Large intestine (tissue), 3 donors: ENCODE results near the gene AFAP1L2. TPM values are rescaled to one million over a fixed set of nuclear protein-coding genes. Genes with fewer than 3 reads are reported as not detected.

Experiments used
- DNase-seq, 2 donors: peaks; one replicate each; pipeline versions ENCODE4 v3.0.0 to v3.0.0-alpha.2; 2013
- H3K27ac ChIP-seq: one replicate; pipeline ENCODE4 v1.5.1; 2013; ENCODE audit warnings: low read length
- H3K27me3 ChIP-seq: 2 replicates; pipeline ENCODE4 v1.6.1; 2013; ENCODE audit warnings: low read length; ENCODE audit not compliant: control insufficient read depth, insufficient read depth
- H3K36me3 ChIP-seq: 2 replicates; pipeline ENCODE4 v1.6.1; 2013; ENCODE audit warnings: low read length; ENCODE audit not compliant: control insufficient read depth, insufficient read depth
- H3K4me1 ChIP-seq: one replicate; pipeline ENCODE4 v1.6.1; 2013; ENCODE audit warnings: low read length; ENCODE audit not compliant: control insufficient read depth, insufficient read depth
- H3K4me3 ChIP-seq: one replicate; pipeline ENCODE4 v1.5.1; 2013; ENCODE audit warnings: low read length
- H3K9me3 ChIP-seq: one replicate; pipeline ENCODE4 v1.6.1; 2013; ENCODE audit warnings: mild to moderate bottlenecking, low read depth, low read length, moderate library complexity; ENCODE audit not compliant: control insufficient read depth
- WGBS: methylation state at CpG from one replicate; pipeline ENCODE4 v1.1.5; 2013; ENCODE audit warnings: low lambda C conversion rate; ENCODE audit not compliant: insufficient coverage; 5-methylcytosine and 5-hydroxymethylcytosine counted together
- polyA plus RNA-seq: library from polyadenylated mRNA; unstranded; fragments of 120-200 nt; gene quantifications from one replicate; pipeline ENCODE4 v1.2.1, GENCODE V29; 2013

The AFAP1L2 gene
- polyA plus RNA-seq, 1 donor: 12.0 TPM

GRCh38 chr10:114304571-114305421, 99.5 kb downstream of the AFAP1L2 start:
- no CpG with 5 or more reads among the region's 41 CpGs for WGBS
- H3K27ac ChIP-seq: no peak overlapping the region

GRCh38 chr10:114304017-114304570, 100.2 kb downstream of the AFAP1L2 start:
- Histone ChIP-seq H3K4me1 (peaks cover 3% of the 10 kb centered on the region), H3K9me3 (no peaks in the 10 kb centered on the region), H3K4me3 (peak overlapping the region; percentile 7), H3K36me3 (peaks cover 13% of the 10 kb centered on the region), H3K27me3 (peaks cover 2% of the 10 kb centered on the region), H3K27ac (no peak overlapping the region)
- WGBS: no CpG with 5 or more reads among the region's 14 CpGs
- DNase-seq: peak; percentile 69 to 73

More at GRCh38 chr10:114304571-114305421, 99.5 kb downstream of the AFAP1L2 start:
- Histone ChIP-seq H3K4me1 (peaks cover 3% of the 10 kb centered on the region), H3K27me3 (peaks cover 2% of the 10 kb centered on the region), H3K9me3 (no peaks in the 10 kb centered on the region), H3K4me3 (peak overlapping the region; percentile 7), H3K36me3 (peaks cover 10% of the 10 kb centered on the region)
- peak; percentile 31 to 54 for DNase-seq

GRCh38 chr10:114303556-114303955, 100.7 kb downstream of the AFAP1L2 start:
- no CpG with 5 or more reads among the region's 10 CpGs for WGBS
- peak in 1 of 2 donors; percentile 11 for DNase-seq

GRCh38 chr10:114301951-114302710, 102.2 kb downstream of the AFAP1L2 start:
- H3K9me3 ChIP-seq: no peaks in the 10 kb centered on the region
- no peak overlapping the region for H3K4me3 ChIP-seq
- peaks cover 2% of the 10 kb centered on the region for H3K27me3 ChIP-seq
- no peak overlapping the region for H3K27ac ChIP-seq
- DNase-seq: no peak
- H3K4me1 ChIP-seq: peaks cover 3% of the 10 kb centered on the region
- peaks cover 27% of the 10 kb centered on the region for H3K36me3 ChIP-seq
- no CpG with 5 or more reads among the region's 14 CpGs for WGBS

More at GRCh38 chr10:114303556-114303955, 100.7 kb downstream of the AFAP1L2 start:
- Histone ChIP-seq H3K27ac (no peak overlapping the region), H3K36me3 (peaks cover 18% of the 10 kb centered on the region), H3K27me3 (peaks cover 2% of the 10 kb centered on the region), H3K4me1 (peaks cover 3% of the 10 kb centered on the region), H3K4me3 (no peak overlapping the region), H3K9me3 (no peaks in the 10 kb centered on the region)

GRCh38 chr10:114301177-114301576, 103.1 kb downstream of the AFAP1L2 start:
- Histone ChIP-seq H3K36me3 (peaks cover 36% of the 10 kb centered on the region), H3K27me3 (no peaks in the 10 kb centered on the region), H3K27ac (no peak overlapping the region), H3K4me3 (no peak overlapping the region), H3K4me1 (peaks cover 3% of the 10 kb centered on the region), H3K9me3 (peaks cover under 1% of the 10 kb centered on the region)
- WGBS: no CpG with 5 or more reads among the region's 9 CpGs
- no peak for DNase-seq

GRCh38 chr10:114300036-114300645, 104.2 kb downstream of the AFAP1L2 start:
- Histone ChIP-seq H3K27ac (no peak overlapping the region), H3K36me3 (peaks cover 40% of the 10 kb centered on the region), H3K4me3 (no peak overlapping the region), H3K9me3 (peaks cover 7% of the 10 kb centered on the region), H3K4me1 (peaks cover 3% of the 10 kb centered on the region), H3K27me3 (no peaks in the 10 kb centered on the region)
- no peak for DNase-seq
- WGBS: no CpG with 5 or more reads among the region's 16 CpGs

- peaks cover 8% of the 10 kb centered on the region for H3K9me3 ChIP-seq
- no CpG with 5 or more reads among the region's 14 CpGs for WGBS
- peaks cover 40% of the 10 kb centered on the region for H3K36me3 ChIP-seq
- DNase-seq: no peak
- H3K27ac ChIP-seq: no peak overlapping the region
- H3K27me3 ChIP-seq: no peaks in the 10 kb centered on the region
- H3K4me1 ChIP-seq: no peaks in the 10 kb centered on the region
- no peak overlapping the region for H3K4me3 ChIP-seq
Observed at GRCh38 chr10:114297136-114297705, 107.1 kb downstream of the AFAP1L2 start.

- DNase-seq: no peak
- no CpG with 5 or more reads among the region's 1 CpG for WGBS
- Histone ChIP-seq H3K27me3 (no peaks in the 10 kb centered on the region), H3K36me3 (peaks cover 39% of the 10 kb centered on the region), H3K4me3 (no peak overlapping the region), H3K9me3 (peaks cover 8% of the 10 kb centered on the region), H3K4me1 (no peaks in the 10 kb centered on the region), H3K27ac (no peak overlapping the region)
Observed at GRCh38 chr10:114295393-114295792, 108.9 kb downstream of the AFAP1L2 start.

- Histone ChIP-seq H3K27ac (no peak overlapping the region), H3K9me3 (peaks cover 8% of the 10 kb centered on the region), H3K4me1 (no peaks in the 10 kb centered on the region), H3K27me3 (no peaks in the 10 kb centered on the region), H3K4me3 (no peak overlapping the region), H3K36me3 (peaks cover 36% of the 10 kb centered on the region)
- no peak for DNase-seq
Observed at GRCh38 chr10:114294549-114294948, 109.8 kb downstream of the AFAP1L2 start.

- peaks cover 26% of the 10 kb centered on the region for H3K36me3 ChIP-seq
- no peak overlapping the region for H3K4me3 ChIP-seq
- no peaks in the 10 kb centered on the region for H3K27me3 ChIP-seq
- DNase-seq: no peak
- no peaks in the 10 kb centered on the region for H3K4me1 ChIP-seq
- H3K27ac ChIP-seq: no peak overlapping the region
- 100% methylated on average over 1 of the region's 5 CpGs for WGBS
- H3K9me3 ChIP-seq: peaks cover 8% of the 10 kb centered on the region
Observed at GRCh38 chr10:114293075-114293474, 111.2 kb downstream of the AFAP1L2 start.
